Progenitor cell of endocrine pancreas (in vitro differentiated cells): Measurements from ENCODE around the gene FLRT1. TPM values are rescaled to one million over a fixed set of nuclear protein-coding genes. Genes with fewer than 3 reads are reported as not detected.

ENCODE experiments used
- DNase-seq: peaks from one replicate; pipeline ENCODE4 v3.0.0; 2021; ENCODE audit warnings: low spot score; ENCODE audit not compliant: unreplicated experiment
- H3K27ac Mint-ChIP-seq: 2 replicates; pipeline ENCODE4 v1.8.0; 2021; ENCODE audit warnings: mild to moderate bottlenecking, moderate library complexity, mixed read lengths
- H3K27me3 Mint-ChIP-seq: 2 replicates; pipeline ENCODE4 v1.8.0; 2021; ENCODE audit warnings: mixed read lengths
- H3K36me3 Mint-ChIP-seq: 2 replicates; pipeline ENCODE4 v1.8.0; 2022; ENCODE audit warnings: mixed read lengths; ENCODE audit not compliant: insufficient read depth
- H3K4me1 Mint-ChIP-seq: 2 replicates; pipeline ENCODE4 v1.8.0; 2021; ENCODE audit warnings: low read depth, mixed read lengths
- H3K4me3 Mint-ChIP-seq: 2 replicates; pipeline ENCODE4 v1.8.0; 2021; ENCODE audit warnings: low read depth, mild to moderate bottlenecking, moderate library complexity, mixed read lengths
- H3K9me3 Mint-ChIP-seq: 2 replicates; pipeline ENCODE4 v1.8.0; 2021; ENCODE audit warnings: low read depth, mixed read lengths
- total RNA-seq: library from RNA; stranded (reverse); gene quantifications from 2 replicates; pipeline ENCODE4 v1.2.1, GENCODE V29; 2021
- TF ChIP-seq, protein P1 (sequence below): fragments of 200-600 bp; sonication (generic); IDR thresholded peaks from one replicate; pipeline ENCODE4 v1.5.0; 2021; ENCODE audit warnings: antibody characterized with exemption, mild to moderate bottlenecking; ENCODE audit not compliant: unreplicated experiment

FLRT1 gene
- total RNA-seq, 1 donor from 2014 or later: 0.17 TPM

- TF ChIP-seq, protein P1, sequence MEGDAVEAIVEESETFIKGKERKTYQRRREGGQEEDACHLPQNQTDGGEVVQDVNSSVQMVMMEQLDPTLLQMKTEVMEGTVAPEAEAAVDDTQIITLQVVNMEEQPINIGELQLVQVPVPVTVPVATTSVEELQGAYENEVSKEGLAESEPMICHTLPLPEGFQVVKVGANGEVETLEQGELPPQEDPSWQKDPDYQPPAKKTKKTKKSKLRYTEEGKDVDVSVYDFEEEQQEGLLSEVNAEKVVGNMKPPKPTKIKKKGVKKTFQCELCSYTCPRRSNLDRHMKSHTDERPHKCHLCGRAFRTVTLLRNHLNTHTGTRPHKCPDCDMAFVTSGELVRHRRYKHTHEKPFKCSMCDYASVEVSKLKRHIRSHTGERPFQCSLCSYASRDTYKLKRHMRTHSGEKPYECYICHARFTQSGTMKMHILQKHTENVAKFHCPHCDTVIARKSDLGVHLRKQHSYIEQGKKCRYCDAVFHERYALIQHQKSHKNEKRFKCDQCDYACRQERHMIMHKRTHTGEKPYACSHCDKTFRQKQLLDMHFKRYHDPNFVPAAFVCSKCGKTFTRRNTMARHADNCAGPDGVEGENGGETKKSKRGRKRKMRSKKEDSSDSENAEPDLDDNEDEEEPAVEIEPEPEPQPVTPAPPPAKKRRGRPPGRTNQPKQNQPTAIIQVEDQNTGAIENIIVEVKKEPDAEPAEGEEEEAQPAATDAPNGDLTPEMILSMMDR: peak; percentile 9
- Mint-ChIP-seq H3K27me3 (peaks cover 22% of the 10 kb centered on the region), H3K9me3 (no peaks in the 10 kb centered on the region), H3K4me3 (no peak overlapping the region), H3K4me1 (peaks cover 21% of the 10 kb centered on the region), H3K27ac (peak overlapping the region; percentile 49), H3K36me3 (no peaks in the 10 kb centered on the region)
- peak; percentile 24 for DNase-seq
Measured at GRCh38 chr11:64081745-64082442, 46.2 kb downstream of the FLRT1 start.

GRCh38 chr11:64083398-64084080 is 47.8 kb downstream of the FLRT1 start:
- no peak overlapping the region for H3K4me3 Mint-ChIP-seq
- TF ChIP-seq, protein P1: no peak
- no peak overlapping the region for H3K27ac Mint-ChIP-seq

GRCh38 chr11:64084146-64084950 is 48.6 kb downstream of the FLRT1 start:
- DNase-seq: no peak
- Mint-ChIP-seq H3K27ac (no peak overlapping the region), H3K9me3 (no peaks in the 10 kb centered on the region), H3K4me1 (peaks cover 25% of the 10 kb centered on the region), H3K27me3 (peaks cover 18% of the 10 kb centered on the region), H3K36me3 (no peaks in the 10 kb centered on the region), H3K4me3 (no peak overlapping the region)
- TF ChIP-seq, protein P1: no peak

More at GRCh38 chr11:64083398-64084080, 47.8 kb downstream of the FLRT1 start:
- Mint-ChIP-seq H3K27me3 (peaks cover 23% of the 10 kb centered on the region), H3K36me3 (no peaks in the 10 kb centered on the region), H3K4me1 (peaks cover 23% of the 10 kb centered on the region), H3K9me3 (no peaks in the 10 kb centered on the region)
- DNase-seq: no peak

DNA sequence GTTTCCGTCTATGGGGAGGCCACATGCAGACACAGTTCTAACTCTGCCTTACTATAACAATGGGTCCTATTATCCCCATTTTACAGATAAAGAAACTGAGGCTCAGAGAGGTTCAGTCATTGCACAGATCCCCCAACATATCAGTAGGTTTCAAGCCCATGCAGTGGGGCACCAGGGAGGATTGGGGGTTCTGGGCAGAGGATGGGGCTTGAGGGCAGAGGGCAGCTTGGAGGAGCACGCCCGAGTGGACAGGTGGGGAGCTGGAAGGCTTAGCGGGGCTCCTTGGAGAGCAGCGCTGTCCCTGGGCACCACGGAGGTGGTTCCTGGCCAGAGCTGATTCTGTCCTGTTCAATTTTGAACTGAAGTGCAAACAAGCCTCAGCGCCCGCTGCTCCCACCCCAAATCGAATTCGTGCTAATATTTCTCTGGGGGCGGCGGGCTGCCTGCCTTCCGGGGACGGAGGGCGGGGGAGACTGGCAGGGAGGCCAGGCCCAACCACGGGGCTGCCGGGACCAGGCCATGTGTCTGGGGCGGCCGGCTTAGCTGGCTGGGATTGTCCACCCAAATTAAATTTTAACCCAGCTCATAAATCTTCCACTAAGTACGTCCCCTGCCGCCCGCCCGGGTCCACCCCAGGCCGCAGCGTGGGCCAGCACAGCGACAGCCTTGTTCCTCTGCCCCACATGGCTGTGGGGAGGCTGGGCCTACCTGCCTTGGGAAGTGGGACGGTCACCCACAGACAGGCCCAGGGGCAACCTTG is 49.4 kb downstream of the FLRT1 start:
- peak; percentile 43 for DNase-seq
- no peaks in the 10 kb centered on the region for H3K9me3 Mint-ChIP-seq
- no peak overlapping the region for H3K4me3 Mint-ChIP-seq
- TF ChIP-seq, protein P1: no peak
- H3K27ac Mint-ChIP-seq: peak overlapping the region; percentile 29
- H3K27me3 Mint-ChIP-seq: peaks cover 14% of the 10 kb centered on the region
- H3K4me1 Mint-ChIP-seq: peaks cover 25% of the 10 kb centered on the region
- H3K36me3 Mint-ChIP-seq: no peaks in the 10 kb centered on the region

Other genes starting within 250 kb of the FLRT1 start
- gene SPINDOC, start 222.5 kb upstream of the FLRT1 start, total RNA-seq: 75.3 and 77.8 TPM in 2 replicates
- gene MARK2, start 196.8 kb upstream of the FLRT1 start, total RNA-seq: 55.5 and 59.1 TPM in 2 replicates
- gene RCOR2, start 118.8 kb upstream of the FLRT1 start, total RNA-seq: 39.4 and 39.7 TPM in 2 replicates
- 60.6 and 62.3 TPM in 2 replicates for gene NAA40, start 96.9 kb upstream of the FLRT1 start, total RNA-seq
- 205 and 221 TPM in 2 replicates for gene COX8A, start 61.3 kb upstream of the FLRT1 start, total RNA-seq
- 122 and 124 TPM in 2 replicates for gene OTUB1, start 49.5 kb upstream of the FLRT1 start, total RNA-seq
- 28.0 and 30.6 TPM in 2 replicates for gene MACROD1, start 130.2 kb downstream of the FLRT1 start, total RNA-seq
- 189 and 209 TPM in 2 replicates for gene STIP1, start 150.2 kb downstream of the FLRT1 start, total RNA-seq
- gene FERMT3, start 170.8 kb downstream of the FLRT1 start, total RNA-seq: 5.4 and 5.9 TPM in 2 replicates
- 52.0 and 53.9 TPM in 2 replicates for gene TRPT1, start 190.3 kb downstream of the FLRT1 start, total RNA-seq
- gene NUDT22, start 190.3 kb downstream of the FLRT1 start, total RNA-seq: 42.9 and 48.2 TPM in 2 replicates
- 35.4 and 39.1 TPM in 2 replicates for gene DNAJC4, start 194.6 kb downstream of the FLRT1 start, total RNA-seq
- gene VEGFB, start 198.7 kb downstream of the FLRT1 start, total RNA-seq: 66.1 and 68.2 TPM in 2 replicates
- gene FKBP2, start 205.2 kb downstream of the FLRT1 start, total RNA-seq: 48.5 and 57.7 TPM in 2 replicates
- gene PPP1R14B, start 211.0 kb downstream of the FLRT1 start, total RNA-seq: 198 TPM in 2 replicates
- 22.6 and 27.3 TPM in 2 replicates for gene PLCB3, start 215.6 kb downstream of the FLRT1 start, total RNA-seq
- 42.8 and 46.9 TPM in 2 replicates for gene BAD, start 248.7 kb downstream of the FLRT1 start, total RNA-seq
- gene GPR137, start 249.9 kb downstream of the FLRT1 start, total RNA-seq: 46.7 and 56.5 TPM in 2 replicates